Measurements from ENCODE around the gene KCNK17. TPM values are rescaled to one million over a fixed set of nuclear protein-coding genes. Genes with fewer than 3 reads are reported as not detected.

Gene KCNK17
- total RNA-seq, 5 donors from 2014 or later (not counting 1 experiment from before 2014, with no cell fraction given) = 0.38 TPM; not detected in 4

DNA sequence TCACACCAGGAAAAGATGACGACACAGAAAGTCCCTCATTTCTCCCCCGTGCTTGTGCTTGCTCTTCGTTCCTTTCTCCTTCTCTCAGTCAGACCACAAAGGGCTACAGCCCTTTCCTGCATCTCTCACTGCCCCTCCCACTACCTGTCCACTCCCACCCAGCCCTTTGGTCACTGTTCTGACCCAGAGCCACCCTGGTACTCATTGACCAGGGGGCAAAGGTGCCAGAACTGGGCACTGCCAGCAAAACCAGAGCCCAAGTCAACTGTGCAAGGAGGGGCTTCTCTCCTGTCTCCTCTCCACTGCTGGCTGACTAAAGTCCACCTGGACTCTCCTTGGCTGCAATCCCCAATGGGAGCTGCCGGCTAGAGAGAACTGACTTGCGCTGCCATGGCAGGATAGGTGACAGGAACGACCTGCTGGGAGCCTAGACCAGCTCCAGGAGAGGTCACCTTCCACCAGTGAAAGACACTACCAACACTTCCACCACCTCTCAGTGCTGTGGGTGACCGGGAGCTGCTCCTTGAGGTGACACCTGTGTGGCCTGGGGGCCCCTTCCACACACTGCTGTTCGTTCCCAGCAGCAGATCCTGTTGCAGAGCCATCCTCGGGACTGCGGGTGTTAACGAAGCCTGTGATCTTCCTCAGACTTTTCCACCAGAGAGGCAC, 32.8 kb downstream of the KCNK17 start:
- Mint-ChIP-seq H3K27me3 (peaks cover 0 to 5% of the 10 kb centered on the region in 2 donors), H3K9me3 (no peaks in the 10 kb centered on the region), H3K4me1 (no peaks in the 10 kb centered on the region), H3K4me3 (no peak overlapping the region), H3K27ac (no peak overlapping the region), H3K36me3 (no peaks in the 10 kb centered on the region)
- POLR2A ChIA-PET = no interaction called here
- 89% methylated on average over 8 of the region's 11 CpGs for WGBS (ENCODE audit: insufficient coverage)
- no peak for DNase-seq
- no peak for ATAC-seq (replicated peaks in 1 of 4)
- no peak overlapping the region for H3K27ac ChIP-seq (ENCODE audit: low read length)
- no peaks in the 10 kb centered on the region for H3K36me3 ChIP-seq (ENCODE audit: control insufficient read depth in 2 of 2, extremely low read depth in 1 of 2, insufficient read depth in 1 of 2, low read length in 1 of 2)
- H3K27me3 ChIP-seq (replicated peaks in 1 of 2; ENCODE audit: control insufficient read depth in 2 of 2, extremely low read depth in 1 of 2, insufficient read depth in 2 of 2, low read length in 1 of 2) = peaks cover 2 to 16% of the 10 kb centered on the region in 2 experiments
- H3K4me3 ChIP-seq (ENCODE audit: control insufficient read depth in 1 of 2, extremely low read depth in 1 of 2, low read length in 1 of 2) = no peak overlapping the region
- H3K4me1 ChIP-seq (ENCODE audit: control insufficient read depth in 1 of 2, extremely low read depth in 1 of 2, insufficient read depth in 2 of 2, low read length in 2 of 2) = no peaks in the 10 kb centered on the region
- H3K9me3 ChIP-seq = no peaks in the 10 kb centered on the region
- CTCF ChIA-PET = no interaction called here

DNA sequence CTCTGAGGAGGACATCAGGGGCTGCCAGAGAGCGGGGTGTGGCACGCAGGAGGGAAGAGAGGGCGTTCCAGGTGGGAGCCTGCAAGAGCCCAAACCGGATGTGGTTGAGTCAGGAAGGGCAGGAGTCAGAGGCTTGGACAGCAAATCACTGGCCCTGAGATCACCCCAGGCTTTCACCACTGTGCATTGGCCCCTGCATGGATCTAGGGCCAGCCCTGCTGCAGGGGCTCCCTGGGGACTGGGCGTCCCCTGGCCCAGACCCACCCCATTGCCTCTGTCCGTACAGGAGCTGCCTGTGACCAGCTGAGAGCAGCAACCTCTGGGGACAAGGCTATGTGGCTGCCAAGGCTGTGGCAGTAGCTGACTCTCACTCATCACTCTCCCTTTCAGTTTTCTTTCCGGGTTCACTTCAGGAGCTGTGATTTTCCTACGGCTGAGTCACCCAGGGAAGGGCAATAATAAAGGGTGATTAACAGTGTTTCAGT, 33.9 kb downstream of the KCNK17 start:
- Histone ChIP-seq H3K9me3 (no peaks in the 10 kb centered on the region), H3K27me3 (replicated peaks in 1 of 2; ENCODE audit: control insufficient read depth in 2 of 2, extremely low read depth in 1 of 2, insufficient read depth in 2 of 2, low read length in 1 of 2) (peaks cover 2 to 16% of the 10 kb centered on the region in 2 experiments), H3K4me1 (ENCODE audit: control insufficient read depth in 1 of 2, extremely low read depth in 1 of 2, insufficient read depth in 2 of 2, low read length in 2 of 2) (no peaks in the 10 kb centered on the region), H3K4me3 (ENCODE audit: control insufficient read depth in 1 of 2, extremely low read depth in 1 of 2, low read length in 1 of 2) (no peak overlapping the region), H3K36me3 (ENCODE audit: control insufficient read depth in 2 of 2, extremely low read depth in 1 of 2, insufficient read depth in 1 of 2, low read length in 1 of 2) (no peaks in the 10 kb centered on the region), H3K27ac (ENCODE audit: low read length) (no peak overlapping the region)
- H3K36me3 Mint-ChIP-seq = no peaks in the 10 kb centered on the region
- H3K4me3 Mint-ChIP-seq = no peak overlapping the region
- no peak for ATAC-seq (replicated peaks in 1 of 4)
- no peaks in the 10 kb centered on the region for H3K4me1 Mint-ChIP-seq
- ChIA-PET POLR2A (no interaction called here), CTCF (no interaction called here)
- H3K9me3 Mint-ChIP-seq = no peaks in the 10 kb centered on the region
- H3K27ac Mint-ChIP-seq = no peak overlapping the region
- 43% methylated on average over 6 of the region's 8 CpGs for WGBS (ENCODE audit: insufficient coverage)
- DNase-seq = no peak
- peaks cover 0 to 1% of the 10 kb centered on the region in 2 donors for H3K27me3 Mint-ChIP-seq

- Histone ChIP-seq H3K9me3 (no peaks in the 10 kb centered on the region), H3K27me3 (replicated peaks in 1 of 2; ENCODE audit: control insufficient read depth in 2 of 2, extremely low read depth in 1 of 2, insufficient read depth in 2 of 2, low read length in 1 of 2) (peaks cover 2 to 16% of the 10 kb centered on the region in 2 experiments), H3K4me1 (ENCODE audit: control insufficient read depth in 1 of 2, extremely low read depth in 1 of 2, insufficient read depth in 2 of 2, low read length in 2 of 2) (no peaks in the 10 kb centered on the region), H3K27ac (ENCODE audit: low read length) (no peak overlapping the region), H3K4me3 (ENCODE audit: control insufficient read depth in 1 of 2, extremely low read depth in 1 of 2, low read length in 1 of 2) (no peak overlapping the region), H3K36me3 (ENCODE audit: control insufficient read depth in 2 of 2, extremely low read depth in 1 of 2, insufficient read depth in 1 of 2, low read length in 1 of 2) (no peaks in the 10 kb centered on the region)
- H3K27me3 Mint-ChIP-seq = no peaks in the 10 kb centered on the region
- ChIA-PET CTCF (no interaction called here), POLR2A (no interaction called here)
- no peaks in the 10 kb centered on the region for H3K9me3 Mint-ChIP-seq
- DNase-seq (no peak), ATAC-seq (replicated peaks in 1 of 4) (no peak)
- no peak overlapping the region for H3K27ac Mint-ChIP-seq
- WGBS (ENCODE audit: insufficient coverage) = 58% methylated on average over 3 of the region's 6 CpGs
- H3K4me3 Mint-ChIP-seq = no peak overlapping the region
- no peaks in the 10 kb centered on the region for H3K36me3 Mint-ChIP-seq
- no peaks in the 10 kb centered on the region for H3K4me1 Mint-ChIP-seq
Measured at GRCh38 chr6:39279539-39279938, 34.7 kb downstream of the KCNK17 start.

DNA sequence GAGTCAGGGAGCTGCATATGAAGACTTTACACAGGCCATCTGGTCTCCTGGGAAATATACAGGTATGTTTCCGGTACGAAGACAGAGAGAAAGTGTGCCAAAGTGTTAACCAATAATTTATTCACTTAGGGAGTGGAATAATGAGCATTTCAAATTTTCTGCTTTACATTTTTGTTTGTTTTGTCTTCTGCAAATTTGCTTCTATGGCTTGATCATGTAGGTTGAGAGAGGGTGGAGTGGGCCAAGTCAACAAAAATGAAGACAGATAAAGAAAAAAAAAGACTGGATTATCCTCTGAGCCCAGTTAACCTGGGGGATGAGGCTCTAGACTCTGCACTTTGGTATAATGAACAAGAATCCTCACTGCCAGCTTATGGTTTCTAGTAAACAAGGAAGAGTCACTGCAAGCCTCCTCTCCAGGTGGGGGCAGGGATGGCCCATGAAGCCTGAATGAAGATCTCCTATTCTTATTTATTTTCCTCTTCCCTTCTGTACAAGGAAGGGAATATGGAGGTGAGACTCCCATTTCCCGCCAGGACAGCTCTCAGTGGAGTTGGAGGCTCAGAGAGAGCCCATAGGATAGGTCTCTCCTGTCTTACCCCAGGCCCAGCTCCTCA, 37.7 kb downstream of the KCNK17 start:
- CTCF ChIA-PET = interaction anchor here (0.7 to 1.0 kb wide), 3 partner anchors 34 to 404 kb away, joined by 3 to 6 read pairs (median 3); no protein-coding TSS in a partner anchor

DNA sequence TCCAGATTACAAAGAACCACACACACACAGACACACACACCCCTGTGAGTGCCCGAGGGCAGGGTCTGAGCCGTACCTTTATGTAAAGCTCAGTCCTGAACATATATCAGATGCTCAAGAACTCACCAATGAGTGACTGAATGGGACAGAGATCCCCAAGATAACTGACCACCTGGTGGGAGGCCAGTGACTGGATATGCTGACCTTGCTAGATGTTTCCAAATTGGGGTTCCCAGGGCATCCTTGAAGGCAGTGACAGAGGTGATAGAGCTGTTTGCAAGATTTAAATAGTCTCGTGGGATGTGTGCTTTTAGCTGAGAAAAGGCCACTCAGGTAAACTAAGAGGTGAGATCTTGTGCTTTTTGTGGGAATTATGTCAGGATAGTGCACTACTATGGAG, 39.3 kb downstream of the KCNK17 start:
- CTCF ChIA-PET = no interaction called here
- no peaks in the 10 kb centered on the region for H3K36me3 Mint-ChIP-seq
- peaks cover 0 to 2% of the 10 kb centered on the region in 2 donors for H3K27me3 Mint-ChIP-seq
- Histone ChIP-seq H3K27ac (ENCODE audit: low read length) (no peak overlapping the region), H3K9me3 (no peaks in the 10 kb centered on the region), H3K27me3 (replicated peaks in 1 of 2; ENCODE audit: control insufficient read depth in 2 of 2, extremely low read depth in 1 of 2, insufficient read depth in 2 of 2, low read length in 1 of 2) (peaks cover 2 to 5% of the 10 kb centered on the region in 2 experiments), H3K36me3 (ENCODE audit: control insufficient read depth in 2 of 2, extremely low read depth in 1 of 2, insufficient read depth in 1 of 2, low read length in 1 of 2) (no peaks in the 10 kb centered on the region), H3K4me3 (ENCODE audit: control insufficient read depth in 1 of 2, extremely low read depth in 1 of 2, low read length in 1 of 2) (no peak overlapping the region), H3K4me1 (ENCODE audit: control insufficient read depth in 1 of 2, extremely low read depth in 1 of 2, insufficient read depth in 2 of 2, low read length in 2 of 2) (no peaks in the 10 kb centered on the region)
- ATAC-seq (replicated peaks in 1 of 4) (no peak), DNase-seq (no peak)
- H3K27ac Mint-ChIP-seq = no peak overlapping the region
- WGBS (ENCODE audit: insufficient coverage) = 95% methylated on average over 3 of the region's 3 CpGs
- H3K4me3 Mint-ChIP-seq = no peak overlapping the region
- no peaks in the 10 kb centered on the region for H3K4me1 Mint-ChIP-seq
- POLR2A ChIA-PET = no interaction called here
- no peaks in the 10 kb centered on the region for H3K9me3 Mint-ChIP-seq

More for the DNA sequence above, 37.7 kb downstream of the KCNK17 start:
- Mint-ChIP-seq H3K27ac (no peak overlapping the region), H3K4me1 (no peaks in the 10 kb centered on the region), H3K9me3 (no peaks in the 10 kb centered on the region), H3K4me3 (no peak overlapping the region), H3K36me3 (no peaks in the 10 kb centered on the region), H3K27me3 (peaks cover 0 to 2% of the 10 kb centered on the region in 2 donors)
- H3K9me3 ChIP-seq = no peaks in the 10 kb centered on the region
- no peak for DNase-seq
- H3K4me3 ChIP-seq (ENCODE audit: control insufficient read depth in 1 of 2, extremely low read depth in 1 of 2, low read length in 1 of 2) = no peak overlapping the region
- H3K4me1 ChIP-seq (ENCODE audit: control insufficient read depth in 1 of 2, extremely low read depth in 1 of 2, insufficient read depth in 2 of 2, low read length in 2 of 2) = no peaks in the 10 kb centered on the region
- no peaks in the 10 kb centered on the region for H3K36me3 ChIP-seq (ENCODE audit: control insufficient read depth in 2 of 2, extremely low read depth in 1 of 2, insufficient read depth in 1 of 2, low read length in 1 of 2)
- POLR2A ChIA-PET = no interaction called here
- H3K27me3 ChIP-seq (replicated peaks in 1 of 2; ENCODE audit: control insufficient read depth in 2 of 2, extremely low read depth in 1 of 2, insufficient read depth in 2 of 2, low read length in 1 of 2) = peaks cover 2 to 13% of the 10 kb centered on the region in 2 experiments
- H3K27ac ChIP-seq (ENCODE audit: low read length) = no peak overlapping the region
- no peak for ATAC-seq (replicated peaks in 1 of 4)
- WGBS (ENCODE audit: insufficient coverage) = no CpG with 5 or more reads among the region's 3 CpGs

- Mint-ChIP-seq H3K27ac (no peak overlapping the region), H3K4me1 (no peaks in the 10 kb centered on the region), H3K36me3 (no peaks in the 10 kb centered on the region), H3K27me3 (peaks cover 0 to 2% of the 10 kb centered on the region in 2 donors), H3K4me3 (no peak overlapping the region), H3K9me3 (no peaks in the 10 kb centered on the region)
- WGBS (ENCODE audit: insufficient coverage) = 33% methylated on average over 2 of the region's 4 CpGs
- no peaks in the 10 kb centered on the region for H3K36me3 ChIP-seq (ENCODE audit: control insufficient read depth in 2 of 2, extremely low read depth in 1 of 2, insufficient read depth in 1 of 2, low read length in 1 of 2)
- no peak overlapping the region for H3K4me3 ChIP-seq (ENCODE audit: control insufficient read depth in 1 of 2, extremely low read depth in 1 of 2, low read length in 1 of 2)
- no peaks in the 10 kb centered on the region for H3K9me3 ChIP-seq
- H3K4me1 ChIP-seq (ENCODE audit: control insufficient read depth in 1 of 2, extremely low read depth in 1 of 2, insufficient read depth in 2 of 2, low read length in 2 of 2) = no peaks in the 10 kb centered on the region
- peaks cover 2% of the 10 kb centered on the region in 2 experiments for H3K27me3 ChIP-seq (replicated peaks in 1 of 2; ENCODE audit: control insufficient read depth in 2 of 2, extremely low read depth in 1 of 2, insufficient read depth in 2 of 2, low read length in 1 of 2)
- no peak for DNase-seq
- ATAC-seq (replicated peaks in 1 of 4) = no peak
- CTCF ChIA-PET = no interaction called here
- H3K27ac ChIP-seq (ENCODE audit: low read length) = no peak overlapping the region
- POLR2A ChIA-PET = no interaction called here
Measured at GRCh38 chr6:39274471-39274870, 39.7 kb downstream of the KCNK17 start.
